HTERT RPE-1 (cell line): ENCODE results near the gene GALNT17.

Experiments used
- in situ Hi-C: fragments of 300-500 bp; cut with MboI; formaldehyde crosslinking; loops from 4 replicates; pipeline ENCODE4 v1.14.3; 2020; ENCODE audit warnings: low sequenced_read_pairs

The GALNT17 gene

DNA sequence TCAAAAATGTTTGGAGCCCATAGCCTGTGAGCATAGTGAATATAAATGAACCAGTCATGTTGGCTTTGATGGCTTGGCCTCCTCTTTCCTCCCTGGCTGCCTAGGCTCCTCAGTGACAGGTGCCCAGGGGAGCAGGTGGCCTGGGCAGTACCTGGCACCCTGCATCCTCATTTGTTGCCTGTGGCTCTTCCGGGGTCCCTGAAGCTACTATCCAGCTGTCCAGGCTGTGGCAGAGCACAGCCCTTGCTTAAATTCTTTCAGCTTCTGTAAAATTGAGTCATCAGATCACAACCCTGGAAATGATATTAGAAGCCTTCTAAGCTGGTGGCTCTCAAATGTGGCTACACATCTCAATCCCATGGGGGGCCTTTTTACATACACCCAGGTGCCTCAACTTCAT is 525.4 kb downstream of the GALNT17 start:
- in situ Hi-C loops: no loop called here

DNA sequence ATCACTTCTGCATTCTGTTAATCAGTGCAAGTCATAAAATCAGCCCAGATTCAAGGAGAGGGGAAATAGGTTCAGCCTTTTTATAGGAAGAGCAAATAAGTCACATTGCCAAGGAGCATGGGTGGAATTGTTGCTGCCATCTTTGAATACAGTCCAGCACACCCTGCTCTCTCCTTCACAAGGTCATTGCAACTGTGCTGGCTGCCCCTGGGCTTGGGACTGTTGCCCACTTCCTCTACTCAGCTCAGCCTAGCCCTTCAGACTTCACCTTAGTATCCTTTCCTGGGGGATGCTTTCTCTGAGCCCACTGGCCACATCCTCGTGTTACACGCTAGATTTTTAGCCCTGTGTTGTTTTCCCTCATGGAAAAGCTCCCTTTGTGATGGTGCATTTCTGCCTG is 527.7 kb downstream of the GALNT17 start:
- in situ Hi-C loops: no loop called here

DNA sequence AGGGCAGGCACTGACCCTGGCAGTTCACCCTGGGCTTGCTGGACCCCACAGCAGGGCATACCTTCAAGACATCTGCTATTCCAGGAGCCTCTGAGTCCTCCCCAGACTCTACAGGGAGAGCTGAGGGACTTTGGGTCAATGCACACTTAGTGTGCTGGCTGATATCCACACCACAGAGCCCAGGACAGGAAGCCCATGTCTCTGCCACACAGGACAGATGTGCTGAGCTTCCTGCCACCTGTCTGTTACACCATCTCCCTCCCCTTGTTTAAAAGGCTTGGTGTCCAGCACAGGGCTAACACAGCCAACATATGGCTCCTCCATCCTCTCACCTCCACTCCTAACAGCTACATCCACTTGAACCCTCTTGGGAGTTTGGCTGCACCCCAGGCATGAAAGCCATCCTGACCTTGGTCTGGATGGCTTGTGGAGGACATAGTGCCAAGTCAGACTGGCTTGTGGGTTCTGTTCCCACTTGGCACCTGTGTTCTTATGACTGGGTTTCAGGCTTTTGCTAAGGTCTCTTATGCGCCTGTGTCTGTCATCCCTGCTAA is 529.8 kb downstream of the GALNT17 start:
- in situ Hi-C loops: no loop called here

DNA sequence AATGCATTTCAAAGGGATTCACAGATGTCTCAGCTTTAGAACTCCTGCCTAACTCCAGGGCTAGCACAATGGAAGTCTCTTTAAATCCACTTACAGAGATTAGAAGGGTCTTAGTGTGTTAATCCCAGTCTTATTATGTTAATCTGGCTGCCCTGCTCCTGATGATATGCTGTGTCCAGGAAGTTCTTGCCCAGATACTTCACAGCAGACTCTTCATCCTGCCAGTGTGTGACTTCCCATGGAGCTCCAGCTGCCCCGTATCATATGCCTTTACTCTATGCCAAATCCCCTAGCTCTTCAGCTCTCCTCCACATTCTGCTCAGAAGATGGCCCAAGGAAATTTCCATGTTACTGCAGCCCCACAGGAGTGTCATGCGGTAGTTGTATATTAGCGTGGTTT is 533.8 kb downstream of the GALNT17 start:
- in situ Hi-C loops: no loop called here

DNA sequence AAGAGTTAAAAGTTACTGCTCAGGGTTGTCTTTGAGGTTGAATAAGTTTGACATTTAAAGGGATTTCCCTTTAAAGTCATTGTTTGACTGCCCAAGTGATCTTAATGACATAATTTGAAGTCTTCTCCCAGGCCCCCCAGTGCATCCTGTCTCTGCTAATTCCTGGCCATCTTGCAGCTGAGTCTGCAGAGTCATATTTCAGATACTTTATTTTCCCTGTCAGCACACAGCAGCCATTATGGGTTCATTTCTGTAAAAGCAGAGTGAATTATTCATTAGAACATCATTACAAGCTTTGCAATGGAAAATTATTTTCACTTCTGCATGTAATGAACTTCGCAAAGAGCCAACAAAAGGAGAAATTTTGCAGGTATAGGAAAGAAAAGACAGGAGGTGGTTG is 536.6 kb downstream of the GALNT17 start:
- in situ Hi-C loops: no loop called here

DNA sequence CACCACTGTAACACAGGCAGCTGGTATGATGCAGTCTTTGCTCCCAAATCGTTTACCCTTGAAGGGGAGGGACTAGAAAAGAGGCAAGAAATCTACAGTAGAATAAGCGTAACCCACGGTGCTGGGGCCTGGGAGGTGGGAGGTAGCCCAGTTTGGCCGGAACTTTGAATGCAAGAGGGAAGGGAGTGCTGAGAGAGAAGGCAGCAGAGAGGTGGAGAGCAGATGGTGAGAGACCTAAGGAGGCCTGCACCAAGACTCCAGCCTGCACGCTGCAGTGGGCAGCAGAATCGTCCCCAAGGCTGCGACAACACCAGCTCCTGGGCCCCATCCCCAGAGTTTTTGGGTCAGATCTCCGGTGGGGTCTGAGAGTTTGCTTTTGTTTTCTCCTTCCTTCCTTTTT is 547.5 kb downstream of the GALNT17 start:
- in situ Hi-C loops: no loop called here

DNA sequence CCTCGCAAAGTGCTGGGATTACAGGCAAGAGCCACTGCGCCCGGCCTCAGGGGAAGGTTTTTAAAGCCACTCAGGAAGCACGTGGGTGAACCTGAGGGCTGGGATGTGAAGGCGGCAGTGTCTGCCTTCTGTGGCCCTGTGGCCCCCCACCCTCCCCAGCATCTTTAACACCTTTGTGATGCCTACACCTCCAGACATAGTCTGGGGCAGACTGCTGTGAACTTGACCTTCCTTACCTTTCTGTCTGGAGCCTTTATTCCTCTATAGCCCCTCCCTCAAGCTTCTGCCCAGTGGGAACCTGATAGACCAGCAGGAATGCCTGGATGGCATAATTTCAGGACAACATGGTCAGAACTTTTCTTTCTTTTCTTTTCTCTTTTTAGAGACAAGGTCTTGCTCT is 550.2 kb downstream of the GALNT17 start:
- in situ Hi-C loops: no loop called here

DNA sequence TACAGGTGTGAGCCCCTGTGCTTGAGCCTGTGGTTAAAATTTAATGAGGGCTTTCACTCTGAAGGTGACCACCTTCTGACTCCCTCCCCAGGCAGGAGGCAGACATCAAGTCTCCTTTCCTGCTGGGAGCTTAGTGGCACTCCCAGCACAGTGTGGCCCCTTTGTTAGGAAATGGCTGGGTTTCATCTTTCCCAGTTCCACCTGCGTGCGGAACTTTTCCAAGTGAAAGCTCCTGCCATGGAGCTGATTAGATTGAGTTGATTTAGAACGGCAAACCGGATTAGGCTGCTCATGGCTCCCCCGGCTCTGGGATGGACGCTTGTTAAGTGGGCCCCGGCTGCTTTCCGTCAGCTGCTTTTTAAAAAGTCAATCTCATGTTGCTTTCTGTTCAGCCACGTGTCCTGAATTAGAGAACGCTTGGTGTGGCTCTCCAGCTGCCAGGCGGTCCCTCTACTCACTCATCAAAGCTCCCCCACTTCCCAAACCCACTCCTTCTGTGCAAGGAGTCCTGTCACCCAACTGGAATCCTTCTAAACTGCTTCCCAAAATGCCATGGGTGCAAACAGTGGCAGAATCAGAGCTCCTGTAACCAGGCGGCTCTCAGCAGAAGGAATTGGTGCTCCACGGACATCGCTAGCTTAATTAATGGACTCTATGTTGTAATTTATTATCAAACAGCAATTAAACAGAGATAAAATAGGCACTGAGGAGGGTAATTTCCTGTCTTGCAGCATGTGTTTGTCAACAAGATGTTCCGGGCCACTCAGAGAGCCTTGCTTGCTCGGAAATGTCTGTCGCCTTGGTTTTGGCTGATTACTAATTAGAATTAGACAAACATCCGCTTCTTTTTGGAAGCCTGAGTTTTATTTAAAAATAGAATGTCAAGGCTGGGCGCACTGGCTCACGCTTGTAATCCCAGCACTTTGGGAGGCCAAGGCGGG is 551.2 kb downstream of the GALNT17 start:
- in situ Hi-C loops: no loop called here

DNA sequence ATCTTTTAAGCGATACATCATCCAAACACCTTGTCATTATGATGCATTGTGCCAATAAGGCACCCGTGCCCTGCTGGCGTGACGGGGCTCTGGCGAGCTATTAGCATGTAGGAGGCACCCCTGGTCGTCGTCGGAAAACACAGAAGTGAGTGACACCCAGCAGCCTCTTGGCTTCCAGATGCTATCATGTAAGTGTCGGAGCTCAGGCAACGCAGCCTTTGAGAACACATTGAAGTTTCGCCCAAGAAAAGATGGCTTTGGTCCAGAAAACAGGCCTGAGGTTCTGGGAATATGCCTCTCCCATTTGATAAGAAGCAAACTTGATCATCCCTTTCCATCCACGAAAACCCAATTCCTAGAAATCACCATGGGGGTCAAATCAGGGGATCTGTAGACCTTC is 555.3 kb downstream of the GALNT17 start:
- in situ Hi-C loops: no loop called here

DNA sequence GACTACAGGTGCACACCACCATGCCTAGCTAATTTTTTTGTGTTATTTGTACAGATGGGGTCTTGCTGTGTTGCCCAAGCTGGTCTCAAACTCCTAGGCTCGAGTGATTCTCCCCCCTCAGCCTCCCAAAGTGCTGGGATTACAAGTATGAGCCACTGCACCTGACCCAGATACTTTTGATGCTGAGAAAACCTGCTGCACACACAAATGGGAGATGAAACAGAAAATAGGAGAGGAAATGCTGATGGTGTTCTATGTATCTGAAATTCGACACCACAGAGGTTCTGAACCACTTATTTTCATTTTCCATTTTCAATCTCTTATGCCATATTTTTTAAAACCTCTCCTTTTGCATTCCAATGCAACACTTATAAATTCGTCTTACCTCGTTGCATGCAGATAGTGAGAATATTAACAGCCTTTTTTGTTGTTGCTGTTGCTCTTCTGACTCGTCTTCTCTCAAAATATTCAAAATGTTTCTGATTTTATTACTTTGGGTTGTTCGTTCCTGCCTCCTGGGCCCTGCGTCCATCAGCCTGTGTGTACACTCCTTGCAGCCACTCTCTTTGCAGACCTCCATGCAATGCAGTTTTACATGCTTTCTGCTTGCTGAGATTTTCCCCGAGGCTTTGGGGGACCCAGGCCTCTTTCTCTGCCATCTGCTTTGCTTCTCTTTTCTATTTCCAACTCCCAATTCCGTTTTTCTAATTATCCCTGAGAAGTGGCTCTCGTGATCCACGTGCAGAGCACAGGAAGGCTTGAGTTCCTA is 556.1 kb downstream of the GALNT17 start:
- in situ Hi-C loops: no loop called here

DNA sequence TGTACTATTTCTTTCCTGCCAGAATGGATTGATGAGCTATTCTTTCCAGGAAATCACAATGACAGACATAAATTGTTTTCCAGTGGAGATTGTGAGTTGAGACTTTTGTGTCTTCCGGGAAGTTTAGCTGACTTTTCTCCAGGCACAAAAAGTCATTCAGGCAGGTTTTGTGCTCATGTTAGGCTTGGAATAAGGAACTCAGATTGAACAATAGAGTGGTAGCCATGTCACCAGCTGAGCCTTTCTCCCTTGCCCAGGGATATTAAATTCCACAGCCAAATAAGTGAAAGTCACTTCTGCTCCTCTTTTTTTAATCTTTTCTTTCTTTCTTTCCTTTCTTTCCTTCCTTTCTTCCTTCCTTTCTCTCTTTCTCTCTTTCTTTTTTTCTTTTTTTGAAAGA is 559.6 kb downstream of the GALNT17 start:
- in situ Hi-C loops: no loop called here

DNA sequence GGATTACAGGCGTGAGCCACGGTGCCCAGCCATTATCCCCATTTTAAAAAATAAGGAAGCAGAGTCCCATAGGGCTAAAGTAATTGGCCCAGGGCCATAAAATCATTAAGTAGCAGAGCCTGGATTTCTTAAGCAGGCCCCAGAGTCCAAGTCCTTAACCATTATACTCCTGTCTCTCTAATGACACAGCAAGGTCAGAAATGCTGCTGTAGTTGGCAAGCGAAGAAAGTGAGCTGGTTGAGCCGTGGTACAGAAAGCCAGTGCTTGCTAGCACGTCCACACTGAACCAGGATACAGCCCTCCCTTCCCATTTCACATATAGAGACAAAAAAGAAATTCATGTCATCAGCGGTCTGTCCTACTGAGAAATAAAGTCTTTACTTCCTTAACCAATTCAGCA is 562.7 kb downstream of the GALNT17 start:
- in situ Hi-C loops: no loop called here

DNA sequence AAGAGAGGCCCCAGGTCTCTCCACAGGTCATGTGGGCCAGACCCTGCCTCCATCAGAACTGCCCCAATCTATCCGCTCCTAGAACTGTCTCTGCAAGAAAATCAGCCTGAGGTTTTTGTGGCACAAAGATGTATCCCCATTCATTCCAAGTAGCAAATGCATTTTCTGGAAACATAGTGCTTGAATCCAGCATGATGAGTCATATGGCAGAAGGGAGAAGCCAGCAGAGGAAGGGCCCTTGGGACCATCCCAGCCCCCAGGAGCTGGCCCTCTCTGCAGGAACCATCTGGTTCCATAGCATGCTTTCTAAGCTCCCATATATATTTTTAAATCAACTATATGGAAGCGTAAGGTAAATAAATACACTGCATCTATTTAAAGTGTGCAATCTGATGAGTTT is 563.2 kb downstream of the GALNT17 start:
- in situ Hi-C loops: no loop called here

DNA sequence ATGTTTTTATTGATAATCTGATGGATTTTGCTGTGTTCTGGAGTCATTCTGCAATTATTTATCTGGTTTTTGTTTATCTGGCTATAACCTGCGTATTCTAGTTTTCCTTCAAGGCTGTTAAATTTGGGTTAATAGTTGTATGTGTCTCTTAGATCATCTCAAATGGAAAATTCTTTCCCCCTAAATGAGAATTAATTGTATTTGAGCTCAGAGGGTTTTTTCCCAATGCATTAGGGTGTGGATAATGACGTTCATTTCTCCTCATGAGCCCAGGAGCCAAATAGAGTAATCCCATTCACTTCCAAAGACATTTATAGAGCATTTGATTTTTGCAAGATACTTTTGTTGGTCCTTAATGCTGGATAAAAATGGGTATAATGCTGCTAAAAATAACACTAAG is 564.6 kb downstream of the GALNT17 start:
- in situ Hi-C loops: no loop called here

DNA sequence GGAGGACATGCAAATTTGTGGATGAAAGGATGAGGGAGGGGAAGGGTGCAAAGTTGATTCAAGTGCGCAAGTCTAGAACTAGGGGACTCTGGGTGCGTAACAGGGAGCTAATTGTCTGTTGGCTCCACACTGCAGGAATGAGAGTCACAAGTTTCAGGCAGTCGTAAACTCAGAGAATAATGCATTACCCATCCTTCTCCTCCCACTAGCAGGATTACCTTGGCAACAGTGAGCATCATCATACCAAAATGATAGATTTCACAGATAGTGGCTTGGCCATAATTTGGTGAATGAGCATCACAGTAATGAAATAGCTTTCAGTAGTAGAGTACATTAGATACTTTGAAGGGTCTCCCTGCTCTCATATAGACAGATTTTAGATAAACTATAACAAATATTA is 565.5 kb downstream of the GALNT17 start:
- in situ Hi-C loops: no loop called here

DNA sequence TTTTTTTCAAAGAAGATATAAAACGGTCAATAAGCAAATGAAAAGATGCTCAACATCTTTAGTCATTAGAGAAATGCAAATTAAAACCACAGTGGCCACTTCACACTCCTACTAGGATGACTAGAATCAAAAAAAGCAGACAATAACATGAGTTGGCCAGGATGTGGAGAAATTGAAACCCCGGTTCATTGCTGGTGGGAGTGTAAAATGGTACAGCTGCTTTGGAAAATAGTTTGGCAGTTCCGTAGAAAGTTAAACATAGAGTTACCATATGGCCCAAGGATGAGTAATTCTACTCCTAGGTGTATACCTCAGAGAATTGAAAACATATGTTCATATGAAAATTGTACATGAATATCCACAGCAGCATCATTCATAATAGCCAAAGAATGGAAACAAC is 573.3 kb downstream of the GALNT17 start:
- in situ Hi-C loops: no loop called here

DNA sequence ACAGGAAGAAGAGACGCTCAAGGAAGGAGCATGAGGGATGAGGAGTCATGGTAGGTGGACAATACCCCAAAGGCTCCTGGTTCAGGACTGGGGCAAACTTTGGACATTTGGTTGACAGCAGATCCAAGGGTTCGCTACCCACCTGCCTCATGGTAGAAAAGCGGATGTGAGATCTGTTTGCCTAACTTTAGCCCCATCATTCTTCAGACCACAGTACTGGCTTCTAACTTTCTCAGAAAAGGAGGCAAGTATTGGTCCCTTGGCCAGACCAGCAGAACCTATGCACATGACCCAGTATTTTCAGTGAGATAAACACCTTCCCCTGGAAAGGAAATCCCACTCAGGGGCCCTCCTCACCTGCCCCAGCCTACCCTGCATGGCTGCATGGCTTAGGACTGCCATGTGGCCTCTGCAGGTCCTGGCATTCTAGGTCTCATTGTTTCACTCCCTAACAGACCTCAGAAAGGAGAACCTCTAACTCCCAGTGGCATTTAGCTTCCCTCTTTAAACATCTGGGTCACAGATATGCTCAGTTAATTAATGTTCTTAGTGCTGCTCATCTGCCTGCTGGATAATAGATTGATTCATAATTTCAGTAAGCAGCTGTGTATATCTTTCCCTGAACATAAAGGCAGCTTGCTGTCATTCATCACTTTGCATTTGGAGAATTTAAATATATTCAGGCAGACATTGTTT is 574.1 kb downstream of the GALNT17 start:
- in situ Hi-C loops: no loop called here

DNA sequence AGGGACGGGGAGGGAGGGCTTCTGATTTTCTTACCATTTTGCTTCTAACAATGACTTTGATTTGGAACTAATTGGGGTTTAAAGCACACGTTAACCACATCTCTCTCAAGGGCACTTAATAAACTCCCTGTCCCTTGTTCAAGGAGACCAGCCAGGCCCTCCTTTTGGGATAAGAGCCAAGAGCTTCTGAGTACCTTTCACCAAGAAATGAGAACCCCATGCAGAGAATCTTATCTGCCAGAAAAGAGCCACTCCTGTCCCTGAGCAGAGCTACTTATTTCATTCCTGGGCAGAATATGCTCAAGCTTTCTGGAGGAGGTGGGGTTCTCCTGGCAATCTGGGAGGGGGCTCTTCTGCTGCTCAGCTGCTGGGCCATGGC is 574.6 kb downstream of the GALNT17 start:
- in situ Hi-C loops: no loop called here

DNA sequence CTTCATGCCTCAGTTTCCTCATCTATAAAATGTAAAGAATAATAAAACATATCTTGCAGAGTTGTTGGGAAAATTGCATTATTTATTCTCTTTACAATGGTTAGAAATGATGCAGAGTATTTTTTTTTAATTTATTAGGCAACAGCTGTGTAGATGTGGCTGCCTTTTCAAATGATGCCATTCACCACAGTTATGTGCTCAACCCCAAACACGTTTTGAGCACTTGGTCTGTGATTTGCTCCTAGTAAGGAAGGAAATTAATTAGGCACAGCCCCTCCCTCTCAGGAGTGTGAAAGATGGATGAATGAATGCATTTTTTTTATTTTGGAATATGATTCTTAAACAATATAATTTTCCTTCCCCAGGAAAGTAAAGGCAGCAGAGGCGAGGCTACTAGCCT is 575.1 kb downstream of the GALNT17 start:
- in situ Hi-C loops: no loop called here

DNA sequence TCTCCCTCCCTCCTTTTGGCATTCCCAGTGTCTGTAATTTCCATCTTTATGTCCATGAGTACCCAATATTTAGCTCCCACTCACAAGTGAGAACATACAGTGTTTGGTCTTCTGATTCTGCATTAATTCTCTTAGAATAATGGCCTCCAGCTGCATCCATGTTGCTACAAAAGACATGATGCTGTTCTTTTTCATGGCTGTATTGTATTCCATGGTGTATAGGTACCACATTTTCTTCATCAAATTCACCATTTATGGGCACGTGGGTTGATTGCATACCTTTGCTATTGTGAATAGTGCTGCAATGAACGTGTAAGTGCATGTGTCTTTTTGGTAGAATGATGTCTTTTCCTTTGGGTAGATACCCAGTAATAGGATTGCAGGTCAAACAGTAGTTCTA is 576.8 kb downstream of the GALNT17 start:
- in situ Hi-C loops: no loop called here

DNA sequence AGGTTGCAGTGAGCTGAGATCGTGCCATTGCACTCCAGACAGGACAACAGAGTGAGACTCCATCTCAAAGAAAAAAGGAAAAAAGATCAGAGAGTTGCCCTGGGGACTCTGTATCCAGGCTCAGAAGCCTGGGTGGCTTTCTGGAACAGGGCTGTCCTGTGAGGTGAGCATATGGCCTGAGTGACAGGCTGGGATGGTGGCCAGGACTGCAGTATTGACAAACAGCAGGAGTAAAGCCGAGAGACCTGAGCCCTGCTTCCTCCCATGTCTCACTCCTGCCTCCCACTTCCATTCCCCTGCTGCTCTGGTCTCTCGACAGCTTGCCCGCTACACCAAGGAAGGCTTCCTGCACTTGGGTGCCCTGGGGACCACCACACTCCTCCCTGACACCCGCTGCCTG is 578.5 kb downstream of the GALNT17 start:
- in situ Hi-C loops: no loop called here
